LNCaP clone FGC (cell line): ENCODE results near the gene NAV3.

Source experiments
- DNase-seq: peaks from one replicate; pipeline ENCODE4 v3.0.0-alpha.2; 2011; ENCODE audit warnings: low read depth
- H3K4me3 ChIP-seq: 2 replicates; pipeline ENCODE4 v1.5.1; 2011; ENCODE audit warnings: mild to moderate bottlenecking, low read depth, low read length, control low read depth
- CTCF ChIP-seq: IDR thresholded peaks from 2 replicates; pipeline ENCODE4 v1.5.1; 2012; ENCODE audit warnings: mild to moderate bottlenecking; ENCODE audit not compliant: control insufficient read depth, insufficient read depth; ENCODE audit errors: extremely low read depth

Gene NAV3

DNA sequence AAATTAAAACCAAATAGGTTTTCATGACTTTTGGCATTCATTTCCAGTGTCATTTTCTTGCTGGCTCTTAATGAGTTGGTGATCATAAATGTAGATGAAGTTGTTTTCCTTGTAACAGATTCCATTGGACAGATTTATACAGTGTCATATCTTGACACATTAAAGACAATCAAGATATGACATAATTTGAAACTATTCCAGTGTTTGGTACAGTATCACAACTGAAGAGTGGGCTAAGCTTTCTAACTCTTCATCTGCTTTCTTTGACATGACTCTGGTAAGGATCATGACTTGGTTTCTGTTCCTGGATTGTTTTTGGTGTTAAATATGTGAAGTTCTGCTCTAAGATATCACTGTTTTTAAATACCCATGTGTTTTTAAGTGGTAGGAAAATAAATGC, 289.6 kb downstream of the NAV3 start:
- no peak for DNase-seq
- no peak overlapping the region for H3K4me3 ChIP-seq
- TF ChIP-seq CTCF: no peak

- DNase-seq: no peak
- no peak overlapping the region for H3K4me3 ChIP-seq
- peak; percentile 46 for TF ChIP-seq CTCF
These were observed 290.3 kb downstream of the NAV3 start for GRCh38 chr12:78120866-78121560.

DNA sequence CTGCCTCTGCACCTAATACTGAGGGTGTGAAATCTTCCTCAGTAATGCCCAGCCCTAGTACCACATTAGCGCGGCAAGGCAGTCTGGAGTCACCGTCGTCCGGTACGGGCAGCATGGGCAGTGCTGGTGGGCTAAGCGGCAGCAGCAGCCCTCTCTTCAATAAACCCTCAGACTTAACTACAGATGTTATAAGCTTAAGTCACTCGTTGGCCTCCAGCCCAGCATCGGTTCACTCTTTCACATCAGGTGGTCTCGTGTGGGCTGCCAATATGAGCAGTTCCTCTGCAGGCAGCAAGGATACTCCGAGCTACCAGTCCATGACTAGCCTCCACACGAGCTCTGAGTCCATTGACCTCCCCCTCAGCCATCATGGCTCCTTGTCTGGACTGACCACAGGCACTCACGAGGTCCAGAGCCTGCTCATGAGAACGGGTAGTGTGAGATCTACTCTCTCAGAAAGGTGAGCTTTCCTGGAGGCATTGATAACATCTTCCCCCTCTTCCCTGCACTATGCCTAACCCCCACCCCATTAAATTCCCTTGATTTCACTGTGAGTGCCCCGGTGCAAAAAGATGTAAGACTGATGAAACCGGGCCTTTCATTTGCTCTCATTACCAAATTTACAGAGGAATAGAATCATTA, 291.4 kb downstream of the NAV3 start:
- no peak overlapping the region for H3K4me3 ChIP-seq
- TF ChIP-seq CTCF: no peak
- DNase-seq: no peak

DNA sequence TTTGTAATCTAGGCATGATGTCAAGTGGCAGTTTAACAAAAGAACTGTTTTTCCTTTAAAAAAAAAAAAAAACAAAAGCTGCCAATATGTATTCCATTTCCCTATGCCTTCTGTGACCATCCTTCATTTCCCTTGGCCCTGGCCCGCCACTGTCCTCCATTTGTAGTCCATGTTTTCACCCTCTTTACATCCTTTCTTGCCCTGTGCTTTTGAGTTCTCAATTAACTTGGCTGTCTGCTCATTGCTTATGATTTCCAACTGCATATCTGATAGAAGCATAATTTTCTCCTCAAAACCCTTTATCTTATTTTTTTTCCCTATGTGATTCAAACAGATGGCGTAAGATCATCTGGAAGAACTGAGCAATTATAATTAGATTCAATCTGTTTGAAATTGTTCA, 297.5 kb downstream of the NAV3 start:
- no peak for TF ChIP-seq CTCF
- no peak for DNase-seq
- H3K4me3 ChIP-seq: no peak overlapping the region

DNA sequence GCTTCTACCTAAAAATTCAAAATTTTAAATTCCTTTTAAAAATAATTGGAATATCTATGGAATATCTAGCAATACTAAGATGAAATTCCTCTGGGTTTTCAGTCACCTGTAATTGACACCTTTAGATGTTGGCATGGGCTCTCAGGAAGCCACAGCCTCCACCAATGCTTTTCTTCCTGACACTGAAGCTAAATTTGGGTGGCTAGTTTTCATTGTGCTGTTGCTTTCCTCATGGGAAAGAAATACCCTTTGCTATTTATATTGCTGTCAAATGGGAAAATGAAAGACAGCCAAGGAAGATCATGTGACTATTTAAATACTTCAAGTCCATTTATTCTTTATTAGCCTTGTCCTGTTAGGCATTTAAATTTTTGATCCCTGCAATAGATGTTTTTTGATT, 313.0 kb downstream of the NAV3 start:
- DNase-seq: no peak
- no peak for TF ChIP-seq CTCF
- H3K4me3 ChIP-seq: no peak overlapping the region

DNA sequence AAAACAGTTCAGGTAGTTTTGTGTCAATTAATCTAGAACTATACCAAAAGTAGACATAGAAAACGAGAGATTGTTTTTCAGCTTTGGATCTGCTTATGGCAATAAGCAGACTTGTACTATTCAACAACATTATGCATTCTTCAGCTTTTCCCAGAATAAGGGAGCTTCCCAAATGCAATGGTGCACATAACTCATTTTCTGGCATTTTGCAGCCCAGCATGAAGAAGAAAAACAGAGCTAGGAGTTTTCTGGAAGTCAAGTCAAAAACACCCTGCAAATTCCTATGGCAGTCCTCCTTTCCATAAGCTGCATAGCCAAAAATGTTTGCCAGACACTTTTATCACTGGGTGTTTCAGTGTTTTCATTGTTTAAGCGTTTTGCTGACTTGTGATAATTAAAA, 314.7 kb downstream of the NAV3 start:
- no peak for TF ChIP-seq CTCF
- no peak overlapping the region for H3K4me3 ChIP-seq
- no peak for DNase-seq

DNA sequence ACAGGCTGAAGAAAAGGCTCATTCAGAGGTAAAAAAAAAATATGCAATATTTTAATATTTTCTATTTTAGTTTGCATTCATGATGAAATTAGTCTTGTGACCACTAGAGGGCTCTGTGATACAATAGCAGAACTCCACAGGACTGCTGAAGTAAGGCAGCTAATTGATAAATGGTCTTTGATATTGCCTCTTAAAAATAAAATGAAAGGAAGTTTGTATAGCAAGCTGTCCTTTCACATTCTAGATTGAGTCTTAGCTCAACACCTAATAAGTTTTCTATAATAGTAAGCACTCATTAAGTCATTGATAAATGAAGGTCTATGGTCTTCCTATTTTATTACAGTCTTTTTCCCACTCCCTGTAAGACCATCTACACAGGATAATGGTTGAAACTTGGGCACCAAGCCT, 315.7 kb downstream of the NAV3 start:
- no peak overlapping the region for H3K4me3 ChIP-seq
- peak; percentile 68 for TF ChIP-seq CTCF
- DNase-seq: peak; percentile 8
